Daoy (cell line): ENCODE results near the gene CYP17A1. TPM values are rescaled to one million over a fixed set of nuclear protein-coding genes. Genes with fewer than 3 reads are reported as not detected.

Experiments used
- total RNA-seq: library from RNA; depleted of rRNA; stranded (reverse); fragments of >200 nt; shearing (Covaris generic); gene quantifications from 2 replicates; pipeline ENCODE4 v1.2.3, GENCODE V29; 2014; rRNA removed

The CYP17A1 gene
- total RNA-seq, 1 experiment from 2014 or later = not detected

Other genes with a start within 250 kb of the CYP17A1 start
- 39.8 and 54.1 TPM in 2 replicates for gene TRIM8, start 192.9 kb downstream of the CYP17A1 start, total RNA-seq
- gene ARL3, start 123.0 kb downstream of the CYP17A1 start, total RNA-seq = 5.9 and 9.0 TPM in 2 replicates
- 0.89 and 5.5 TPM in 2 replicates for gene SFXN2, start 122.8 kb downstream of the CYP17A1 start, total RNA-seq
- gene WBP1L, start 93.5 kb downstream of the CYP17A1 start, total RNA-seq = 6.8 and 10.9 TPM in 2 replicates
- gene BORCS7, start 16.8 kb upstream of the CYP17A1 start, total RNA-seq = 10.9 and 13.0 TPM in 2 replicates
- 0.34 and 0.54 TPM in 2 replicates for gene AS3MT, start 32.1 kb upstream of the CYP17A1 start, total RNA-seq
- gene CNNM2, start 80.9 kb upstream of the CYP17A1 start, total RNA-seq = 2.7 and 2.9 TPM in 2 replicates